ENCODE data around the gene BRICD5. TPM values are rescaled to one million over a fixed set of nuclear protein-coding genes. Genes with fewer than 3 reads are reported as not detected.

BRICD5 gene
- total and polyA plus RNA-seq, 2 of the 13 experiments (the other 11 are each of a cell fraction or from before 2014, with no cell fraction given) = 1.6 to 5.8 TPM

- TF ChIP-seq, protein P1, sequence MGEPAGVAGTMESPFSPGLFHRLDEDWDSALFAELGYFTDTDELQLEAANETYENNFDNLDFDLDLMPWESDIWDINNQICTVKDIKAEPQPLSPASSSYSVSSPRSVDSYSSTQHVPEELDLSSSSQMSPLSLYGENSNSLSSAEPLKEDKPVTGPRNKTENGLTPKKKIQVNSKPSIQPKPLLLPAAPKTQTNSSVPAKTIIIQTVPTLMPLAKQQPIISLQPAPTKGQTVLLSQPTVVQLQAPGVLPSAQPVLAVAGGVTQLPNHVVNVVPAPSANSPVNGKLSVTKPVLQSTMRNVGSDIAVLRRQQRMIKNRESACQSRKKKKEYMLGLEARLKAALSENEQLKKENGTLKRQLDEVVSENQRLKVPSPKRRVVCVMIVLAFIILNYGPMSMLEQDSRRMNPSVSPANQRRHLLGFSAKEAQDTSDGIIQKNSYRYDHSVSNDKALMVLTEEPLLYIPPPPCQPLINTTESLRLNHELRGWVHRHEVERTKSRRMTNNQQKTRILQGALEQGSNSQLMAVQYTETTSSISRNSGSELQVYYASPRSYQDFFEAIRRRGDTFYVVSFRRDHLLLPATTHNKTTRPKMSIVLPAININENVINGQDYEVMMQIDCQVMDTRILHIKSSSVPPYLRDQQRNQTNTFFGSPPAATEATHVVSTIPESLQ (CRISPR knock-in tag; conservative IDR thresholded peaks at IDR 0.05) = no peak
Measured at GRCh38 chr16:2257726-2258125, 47.1 kb upstream of the BRICD5 start (continued).

DNA sequence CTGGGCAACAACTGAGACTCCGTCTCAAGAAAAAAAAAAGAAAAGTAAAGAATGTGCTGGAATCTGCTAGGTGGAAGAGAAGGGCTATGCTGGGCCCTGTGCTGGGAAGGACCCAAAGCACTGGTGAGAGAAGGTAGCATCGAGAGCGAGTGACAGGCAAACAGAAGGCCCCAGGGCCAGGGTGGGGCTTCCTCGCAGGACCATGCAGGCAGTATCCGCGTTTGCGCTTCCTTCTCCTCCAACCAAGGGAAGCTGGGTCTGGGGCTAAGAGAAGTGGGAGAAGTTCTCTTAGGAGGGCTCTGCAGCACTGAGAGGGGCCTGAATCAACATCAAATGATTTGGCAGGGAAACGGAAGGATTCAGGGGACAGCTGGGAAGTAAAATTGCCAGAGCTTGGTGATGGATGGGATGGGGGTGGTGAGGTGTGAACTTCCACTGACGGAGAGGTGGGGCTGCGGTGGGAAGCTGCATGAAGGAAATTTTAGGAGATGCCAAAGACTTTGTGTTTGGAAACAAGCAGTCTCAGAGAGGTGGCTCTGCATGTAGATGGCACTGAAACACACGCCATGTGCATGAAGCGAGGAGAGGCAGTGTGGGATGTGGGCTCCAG, 46.0 kb upstream of the BRICD5 start:
- Histone ChIP-seq H3K9me3 (ENCODE audit: low read length) (no peaks in the 10 kb centered on the region), H4K20me1 (ENCODE audit: insufficient read depth, low read length) (no peaks in the 10 kb centered on the region), H3K36me3 (replicated peaks in 1 of 2; ENCODE audit: control insufficient read depth in 1 of 2, insufficient read depth in 2 of 2, low read length in 2 of 2) (peaks cover 14 to 77% of the 10 kb centered on the region in 2 experiments), H3K4me1 (ENCODE audit: insufficient read depth, low read length) (peaks cover 16% of the 10 kb centered on the region), H3K4me2 (ENCODE audit: low read depth, low read length) (no peak overlapping the region), H3K4me3 (replicated peaks in 1 of 3; ENCODE audit: insufficient read depth in 1 of 3, low read depth in 2 of 3, low read length in 3 of 3) (no peak overlapping the region), H2AFZ (ENCODE audit: low read length) (no peak overlapping the region), H3K27ac (ENCODE audit: extremely low read length, insufficient read depth, low read length) (no peak overlapping the region), H3K9ac (ENCODE audit: insufficient read depth, low read depth, low read length) (no peak overlapping the region), H3K79me2 (ENCODE audit: insufficient read depth, low read length) (peaks cover 5% of the 10 kb centered on the region), H3K27me3 (ENCODE audit: control insufficient read depth in 1 of 2, insufficient read depth in 2 of 2, low read length in 2 of 2) (no peaks in the 10 kb centered on the region)
- in situ Hi-C loops (cut with HindIII; ENCODE audit: extremely low pct_ligation_motif_present, low pct_unique_long_range_greater_than_20kb) = no loop called here
- CTCF ChIA-PET (ENCODE audit: low intra/inter-chr PET ratio, low total read pairs) = no interaction called here
- ATAC-seq = no peak
- DNase-seq (ENCODE audit: low spot score) = no peak
- no peak for FAIRE-seq
- 95% methylated on average over 12 of the region's 12 CpGs for WGBS (ENCODE audit: low lambda C conversion rate)
- BruUV-seq (replicated peaks) = no TSS peak
- intact Hi-C loops (cut with micrococcal nuclease; ENCODE audit: unreplicated experiment) = no loop called here
- TF ChIP-seq U2AF2 (IDR thresholded peaks at IDR 0.05; ENCODE audit: low read depth, low read length) (no peak), HNRNPUL1 (IDR thresholded peaks at IDR 0.05; ENCODE audit: low read depth, low read length) (no peak), ZNF280D (CRISPR knock-in tag; IDR thresholded peaks at IDR 0.05) (no peak), ZNF350 (CRISPR knock-in tag; IDR thresholded peaks at IDR 0.05; ENCODE audit: borderline replicate concordance, low read depth) (no peak), STAT5B (CRISPR knock-in tag; IDR thresholded peaks at IDR 0.05) (no peak), ZNF446 (CRISPR knock-in tag; IDR thresholded peaks at IDR 0.05) (no peak), ZFAT (CRISPR knock-in tag; conservative IDR thresholded peaks at IDR 0.05) (no peak), ZNF576 (CRISPR knock-in tag; IDR thresholded peaks at IDR 0.05) (no peak), NCOA1 (CRISPR knock-in tag; IDR thresholded peaks at IDR 0.05) (no peak), PLRG1 (conservative IDR thresholded peaks at IDR 0.05) (no peak), RXRA (CRISPR knock-in tag; IDR thresholded peaks at IDR 0.05) (no peak)
- POLR2A ChIA-PET = interaction anchor here (1.3 kb wide), 1 partner anchor 30 kb away, joined by 3 read pairs; no protein-coding TSS in a partner anchor
